Measurements from ENCODE around the gene CHST15. TPM values are rescaled to one million over a fixed set of nuclear protein-coding genes. Genes with fewer than 3 reads are reported as not detected.

Gene CHST15
- polyA plus RNA-seq, 1 experiment = 3.2 TPM

DNA sequence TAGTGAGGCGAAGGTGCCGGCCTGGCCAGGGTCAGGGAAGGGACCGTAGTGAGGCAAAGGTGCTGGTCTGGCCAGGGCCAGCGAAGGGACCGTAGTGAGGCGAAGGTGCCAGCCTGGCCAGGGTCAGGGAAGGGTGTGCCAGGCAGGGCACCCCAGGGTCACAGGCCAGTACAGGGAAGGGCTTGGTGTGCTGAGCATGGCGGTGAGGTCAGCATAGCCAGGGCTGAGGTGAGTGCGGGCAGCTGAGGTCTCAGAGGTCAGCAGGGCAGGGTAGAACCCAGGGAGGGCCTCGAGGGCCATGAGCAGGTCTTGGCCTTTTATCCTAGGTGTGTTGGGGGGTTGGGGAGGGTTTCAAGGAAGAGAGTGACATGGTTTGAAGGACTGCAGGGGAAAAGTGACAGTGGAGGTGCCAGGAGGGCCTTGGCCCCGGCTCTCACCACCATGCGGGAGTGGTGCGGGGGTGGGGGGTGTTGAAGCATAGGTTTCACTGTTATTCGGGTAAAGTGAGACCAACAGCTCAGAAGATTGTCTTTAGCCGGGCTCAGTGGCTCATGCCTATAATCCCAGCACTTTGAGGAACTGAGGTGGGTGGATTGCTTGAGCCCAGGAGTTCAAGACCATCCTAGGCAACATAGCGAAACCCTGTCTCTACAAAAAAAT lies 93.3 kb downstream of the CHST15 start:
- POLR2A ChIA-PET = no interaction called here
- CTCF ChIA-PET = interaction anchor here (1.4 kb wide), 1 partner anchor 389 kb away, joined by 8 read pairs; no protein-coding TSS in a partner anchor
- Histone ChIP-seq H3K27ac (ENCODE audit: low read depth, low read length) (no peak overlapping the region), H3K4me3 (ENCODE audit: low read depth, low read length) (no peak overlapping the region), H3K27me3 (ENCODE audit: control insufficient read depth, insufficient read depth, low read length) (no peaks in the 10 kb centered on the region), H3K9me3 (ENCODE audit: control insufficient read depth, insufficient read depth, low read length) (no peaks in the 10 kb centered on the region; the same call in 1 of the 2 replicates)
- no peak for DNase-seq (ENCODE audit: low read depth, low spot score)
- TF ChIP-seq, protein P1, sequence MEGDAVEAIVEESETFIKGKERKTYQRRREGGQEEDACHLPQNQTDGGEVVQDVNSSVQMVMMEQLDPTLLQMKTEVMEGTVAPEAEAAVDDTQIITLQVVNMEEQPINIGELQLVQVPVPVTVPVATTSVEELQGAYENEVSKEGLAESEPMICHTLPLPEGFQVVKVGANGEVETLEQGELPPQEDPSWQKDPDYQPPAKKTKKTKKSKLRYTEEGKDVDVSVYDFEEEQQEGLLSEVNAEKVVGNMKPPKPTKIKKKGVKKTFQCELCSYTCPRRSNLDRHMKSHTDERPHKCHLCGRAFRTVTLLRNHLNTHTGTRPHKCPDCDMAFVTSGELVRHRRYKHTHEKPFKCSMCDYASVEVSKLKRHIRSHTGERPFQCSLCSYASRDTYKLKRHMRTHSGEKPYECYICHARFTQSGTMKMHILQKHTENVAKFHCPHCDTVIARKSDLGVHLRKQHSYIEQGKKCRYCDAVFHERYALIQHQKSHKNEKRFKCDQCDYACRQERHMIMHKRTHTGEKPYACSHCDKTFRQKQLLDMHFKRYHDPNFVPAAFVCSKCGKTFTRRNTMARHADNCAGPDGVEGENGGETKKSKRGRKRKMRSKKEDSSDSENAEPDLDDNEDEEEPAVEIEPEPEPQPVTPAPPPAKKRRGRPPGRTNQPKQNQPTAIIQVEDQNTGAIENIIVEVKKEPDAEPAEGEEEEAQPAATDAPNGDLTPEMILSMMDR (IDR thresholded peaks at IDR 0.05; ENCODE audit: low read depth, low read length) = no peak

- no peaks in the 10 kb centered on the region for H3K27me3 ChIP-seq (ENCODE audit: control insufficient read depth, insufficient read depth, low read length)
- no peaks in the 10 kb centered on the region; the same call in 1 of the 2 replicates for H3K9me3 ChIP-seq (ENCODE audit: control insufficient read depth, insufficient read depth, low read length)
- TF ChIP-seq, protein P1 (IDR thresholded peaks at IDR 0.05; ENCODE audit: low read depth, low read length) = no peak
- no peak for DNase-seq (ENCODE audit: low read depth, low spot score)
- no peak overlapping the region for H3K27ac ChIP-seq (ENCODE audit: low read depth, low read length)
- CTCF ChIA-PET = interaction anchor here (9.2 kb wide), 1 partner anchor 391 kb away, joined by 319 read pairs; no protein-coding TSS in a partner anchor
- no peak overlapping the region for H3K4me3 ChIP-seq (ENCODE audit: low read depth, low read length)
- POLR2A ChIA-PET = no interaction called here
Measured at GRCh38 chr10:123999261-123999660, 94.1 kb downstream of the CHST15 start.

DNA sequence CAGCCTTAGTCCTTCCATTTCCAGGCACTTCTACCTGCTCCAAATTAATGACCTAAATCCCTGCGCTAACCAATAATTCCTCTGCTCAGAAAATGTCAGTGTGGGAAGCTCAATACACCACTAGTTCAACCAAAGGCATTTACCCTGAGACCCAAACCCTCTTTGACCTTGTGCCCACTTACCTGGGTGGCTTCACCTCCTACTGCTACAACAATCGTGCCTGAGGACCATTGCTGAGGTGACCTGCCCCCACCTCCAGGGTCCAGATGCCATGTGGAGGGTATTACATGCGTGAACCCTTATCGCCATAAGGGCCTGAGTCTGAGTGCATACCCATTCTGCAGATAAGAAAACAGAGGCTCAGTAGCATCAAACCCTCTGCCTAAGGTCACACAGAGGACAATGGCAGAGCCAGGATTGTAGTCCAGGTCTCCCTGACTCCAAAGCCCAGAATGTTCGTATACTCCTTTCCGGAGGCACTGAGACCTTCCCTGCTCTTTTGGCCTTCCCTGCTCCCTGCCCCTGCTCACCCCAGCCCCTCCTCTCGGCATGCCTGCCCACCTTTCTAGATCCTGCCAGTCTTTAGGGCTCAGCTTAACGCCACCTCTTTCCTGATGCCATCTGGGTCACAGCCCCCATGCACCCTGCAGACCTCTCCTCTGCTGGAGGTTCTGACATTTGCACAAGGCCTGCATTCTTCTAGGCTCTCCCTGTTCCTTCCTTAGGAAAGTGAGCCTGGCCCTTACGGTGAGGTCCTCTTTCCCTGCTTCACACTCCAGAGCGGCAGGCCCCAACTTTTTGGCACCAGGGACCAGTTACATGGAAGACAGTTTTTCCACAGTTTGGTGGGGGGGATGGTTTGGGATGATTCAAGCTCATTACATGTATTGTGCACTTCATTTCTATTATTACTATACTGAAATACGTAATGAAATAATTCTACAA lies 94.9 kb downstream of the CHST15 start:
- ChIA-PET POLR2A (no interaction called here), CTCF (interaction anchor here (9.2 kb wide), 1 partner anchor 392 kb away, joined by 319 read pairs; no protein-coding TSS in a partner anchor)
- DNase-seq (ENCODE audit: low read depth, low spot score) = no peak
- no peaks in the 10 kb centered on the region for H3K27me3 ChIP-seq (ENCODE audit: control insufficient read depth, insufficient read depth, low read length)
- TF ChIP-seq, protein P1 (IDR thresholded peaks at IDR 0.05; ENCODE audit: low read depth, low read length) = no peak
- H3K27ac ChIP-seq (ENCODE audit: low read depth, low read length) = peak overlapping the region; percentile 78
- H3K4me3 ChIP-seq (ENCODE audit: low read depth, low read length) = no peak overlapping the region
- no peaks in the 10 kb centered on the region; the same call in 1 of the 2 replicates for H3K9me3 ChIP-seq (ENCODE audit: control insufficient read depth, insufficient read depth, low read length)

DNA sequence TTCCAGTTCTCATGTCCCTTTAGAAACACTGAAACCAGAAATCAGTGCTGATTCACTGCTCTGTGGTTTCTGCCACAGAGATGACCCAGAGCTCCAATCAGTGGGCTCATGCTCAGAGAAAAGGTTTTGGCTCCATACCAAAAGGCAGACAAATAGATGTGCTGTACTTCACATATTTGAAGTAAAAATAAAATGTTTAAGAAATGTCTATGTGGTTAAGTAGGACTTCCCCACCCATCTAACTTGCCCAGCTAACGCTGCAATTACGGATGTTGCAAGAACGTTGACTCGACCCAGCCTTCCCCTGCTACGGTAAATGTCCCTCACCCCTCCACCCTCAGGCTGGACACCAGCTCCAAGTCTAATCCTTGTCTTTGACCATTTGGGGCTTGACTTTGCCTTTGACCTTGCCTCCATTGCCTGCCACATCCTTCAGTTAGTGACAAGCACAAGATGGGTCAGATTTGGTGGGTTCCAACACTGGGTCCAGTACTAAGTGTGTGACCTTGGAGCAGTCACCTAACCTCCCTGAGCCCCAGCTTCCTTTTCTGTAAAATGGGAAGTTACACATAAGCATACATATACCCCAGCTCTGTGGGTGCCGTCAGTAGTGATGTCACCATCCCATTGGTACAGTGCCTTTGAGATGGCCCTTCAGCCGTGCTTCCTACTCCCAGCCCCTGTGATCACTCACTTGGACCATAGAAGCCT lies 95.8 kb downstream of the CHST15 start:
- DNase-seq (ENCODE audit: low read depth, low spot score) = peak; percentile 85
- Histone ChIP-seq H3K27me3 (ENCODE audit: control insufficient read depth, insufficient read depth, low read length) (no peaks in the 10 kb centered on the region), H3K9me3 (ENCODE audit: control insufficient read depth, insufficient read depth, low read length) (no peaks in the 10 kb centered on the region; the same call in 1 of the 2 replicates), H3K27ac (ENCODE audit: low read depth, low read length) (peak overlapping the region; percentile 78), H3K4me3 (ENCODE audit: low read depth, low read length) (no peak overlapping the region)
- POLR2A ChIA-PET = no interaction called here
- TF ChIP-seq, protein P1 (IDR thresholded peaks at IDR 0.05; ENCODE audit: low read depth, low read length) = no peak
- CTCF ChIA-PET = interaction anchor here (4.0 to 9.2 kb wide), 2 partner anchors 393 to 407 kb away, joined by 57 to 319 read pairs; no protein-coding TSS in a partner anchor
